Peyer's patch (tissue), 4 donors: ENCODE results near the gene KIF1A. TPM values are rescaled to one million over a fixed set of nuclear protein-coding genes. Genes with fewer than 3 reads are reported as not detected.

ENCODE experiments used
- DNase-seq, 3 donors: peaks; one replicate each; pipeline ENCODE4 v3.0.0-alpha.2; 2017 to 2019
- H3K27ac ChIP-seq, 4 donors: fragments of 200-600 bp; sonication (generic); one replicate each; pipeline ENCODE4 v1.5.1; 2016 to 2019
- H3K27me3 ChIP-seq, 2 donors: fragments of 200-600 bp; sonication (generic); one replicate each; pipeline ENCODE4 v1.5.1; 2019
- H3K36me3 ChIP-seq, 3 donors: fragments of 200-600 bp; sonication (generic); one replicate each; pipeline ENCODE4 v1.5.1; 2016 to 2019
- H3K4me1 ChIP-seq, 4 donors: fragments of 200-600 bp; sonication (generic); one replicate each; pipeline ENCODE4 v1.5.1; 2016 to 2019
- H3K4me3 ChIP-seq, 4 donors: fragments of 200-600 bp; sonication (generic); 1 replicate in 3 of 4; 2 replicates in 1 of 4; pipeline ENCODE4 v1.5.1; 2016 to 2019; ENCODE audit warnings: mild to moderate bottlenecking in 1 of 4
- H3K9me3 ChIP-seq, 4 donors: fragments of 200-600 bp; sonication (generic); one replicate each; pipeline ENCODE4 v1.5.1; 2016 to 2019; ENCODE audit warnings: mild to moderate bottlenecking in 1 of 4
- POLR2A ChIP-seq, 2 donors: fragments of 450-650 bp; IDR thresholded peaks; one replicate each; pipeline ENCODE4 v1.5.1; 2017; ENCODE audit warnings: antibody characterized with exemption in 2 of 2, mild to moderate bottlenecking in 2 of 2, moderate library complexity in 2 of 2
- total RNA-seq, 4 donors: library from RNA; depleted of rRNA; stranded (reverse); fragments of >200 nt; gene quantifications; one replicate each; pipeline ENCODE4 v1.1.0, GENCODE V29; 2016
- TF ChIP-seq, protein P1 (sequence below), 6 experiments: fragments of 450-650 bp in 4 of 6; fragments of 200-600 bp in 2 of 6; sonication (generic) in 1 of 6; IDR thresholded peaks; one replicate each; pipeline ENCODE4 v1.5.1; 2017 to 2019; ENCODE audit warnings: antibody characterized with exemption in 6 of 6, mild to moderate bottlenecking in 3 of 6, moderate library complexity in 1 of 6

The KIF1A gene
- total RNA-seq, 4 donors from 2014 or later = 0.83 to 6.0 (median 2.0) TPM

DNA sequence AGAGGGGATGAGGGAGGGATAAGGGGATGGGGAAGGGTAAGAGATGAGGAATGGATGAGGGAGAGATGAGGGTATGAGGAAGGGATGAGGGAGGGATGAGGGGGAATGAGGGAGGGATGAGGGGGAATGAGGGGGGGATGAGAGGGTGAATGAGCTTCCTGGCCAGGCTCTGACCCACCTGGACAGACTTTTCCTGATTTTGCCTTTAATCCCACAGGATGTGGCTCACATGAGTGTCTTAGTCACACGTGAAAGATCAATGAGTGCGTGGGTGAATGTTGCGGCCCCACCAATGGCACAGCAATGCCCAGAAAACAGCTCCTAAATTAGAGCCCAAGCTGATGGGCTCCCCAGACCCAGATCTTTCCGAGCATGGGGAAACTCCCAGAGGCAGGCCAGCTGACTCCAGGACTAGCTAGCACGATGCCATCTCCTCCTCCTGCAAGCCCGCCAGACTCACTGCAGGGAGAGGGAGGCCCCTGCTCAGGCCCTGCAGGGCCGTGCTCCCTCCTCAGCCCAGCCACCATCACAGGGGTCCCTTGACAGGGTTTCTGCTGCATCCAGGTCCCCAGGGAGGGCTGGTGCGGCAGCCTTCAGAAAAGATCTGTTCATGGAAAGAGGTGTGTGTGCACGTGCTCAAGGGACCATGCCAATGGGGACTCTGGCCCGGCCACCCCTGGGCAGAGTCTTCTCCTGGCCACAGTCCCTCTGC is 87.0 kb downstream of the KIF1A start:
- Histone ChIP-seq H3K27ac (no peak overlapping the region), H3K27me3 (no peaks in the 10 kb centered on the region), H3K9me3 (no peaks in the 10 kb centered on the region), H3K36me3 (no peaks in the 10 kb centered on the region), H3K4me3 (no peak overlapping the region), H3K4me1 (no peaks in the 10 kb centered on the region)
- no peak for DNase-seq
- TF ChIP-seq, protein P1, sequence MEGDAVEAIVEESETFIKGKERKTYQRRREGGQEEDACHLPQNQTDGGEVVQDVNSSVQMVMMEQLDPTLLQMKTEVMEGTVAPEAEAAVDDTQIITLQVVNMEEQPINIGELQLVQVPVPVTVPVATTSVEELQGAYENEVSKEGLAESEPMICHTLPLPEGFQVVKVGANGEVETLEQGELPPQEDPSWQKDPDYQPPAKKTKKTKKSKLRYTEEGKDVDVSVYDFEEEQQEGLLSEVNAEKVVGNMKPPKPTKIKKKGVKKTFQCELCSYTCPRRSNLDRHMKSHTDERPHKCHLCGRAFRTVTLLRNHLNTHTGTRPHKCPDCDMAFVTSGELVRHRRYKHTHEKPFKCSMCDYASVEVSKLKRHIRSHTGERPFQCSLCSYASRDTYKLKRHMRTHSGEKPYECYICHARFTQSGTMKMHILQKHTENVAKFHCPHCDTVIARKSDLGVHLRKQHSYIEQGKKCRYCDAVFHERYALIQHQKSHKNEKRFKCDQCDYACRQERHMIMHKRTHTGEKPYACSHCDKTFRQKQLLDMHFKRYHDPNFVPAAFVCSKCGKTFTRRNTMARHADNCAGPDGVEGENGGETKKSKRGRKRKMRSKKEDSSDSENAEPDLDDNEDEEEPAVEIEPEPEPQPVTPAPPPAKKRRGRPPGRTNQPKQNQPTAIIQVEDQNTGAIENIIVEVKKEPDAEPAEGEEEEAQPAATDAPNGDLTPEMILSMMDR (IDR thresholded peaks at IDR 0.05) = no peak
- TF ChIP-seq POLR2A (IDR thresholded peaks at IDR 0.05) = no peak

DNA sequence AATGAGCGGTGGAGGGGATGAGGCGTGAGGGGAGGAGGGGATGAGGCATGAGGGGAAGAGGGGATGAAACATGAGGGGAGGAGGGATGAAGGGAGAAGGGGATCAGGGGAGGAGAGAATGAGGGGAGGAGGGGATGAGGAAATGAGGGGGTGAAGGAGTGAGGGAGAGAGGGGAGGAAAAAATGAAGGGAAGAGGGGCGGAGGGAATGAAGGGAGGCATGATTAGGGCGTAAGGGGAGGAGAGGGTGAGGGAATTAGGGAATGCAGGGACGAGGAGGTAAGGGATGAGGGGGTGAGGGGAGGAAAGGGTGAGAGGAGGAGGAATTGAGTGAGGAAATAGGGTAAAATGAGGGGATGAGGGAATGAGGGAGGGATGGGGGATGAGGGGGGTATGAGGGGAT is 87.8 kb downstream of the KIF1A start:
- H3K36me3 ChIP-seq = no peaks in the 10 kb centered on the region
- no peak overlapping the region for H3K27ac ChIP-seq
- H3K27me3 ChIP-seq = no peaks in the 10 kb centered on the region
- DNase-seq = no peak
- H3K4me3 ChIP-seq = no peak overlapping the region
- H3K9me3 ChIP-seq = no peaks in the 10 kb centered on the region
- no peak for TF ChIP-seq POLR2A (IDR thresholded peaks at IDR 0.05)
- TF ChIP-seq, protein P1 (IDR thresholded peaks at IDR 0.05) = no peak
- no peaks in the 10 kb centered on the region for H3K4me1 ChIP-seq

DNA sequence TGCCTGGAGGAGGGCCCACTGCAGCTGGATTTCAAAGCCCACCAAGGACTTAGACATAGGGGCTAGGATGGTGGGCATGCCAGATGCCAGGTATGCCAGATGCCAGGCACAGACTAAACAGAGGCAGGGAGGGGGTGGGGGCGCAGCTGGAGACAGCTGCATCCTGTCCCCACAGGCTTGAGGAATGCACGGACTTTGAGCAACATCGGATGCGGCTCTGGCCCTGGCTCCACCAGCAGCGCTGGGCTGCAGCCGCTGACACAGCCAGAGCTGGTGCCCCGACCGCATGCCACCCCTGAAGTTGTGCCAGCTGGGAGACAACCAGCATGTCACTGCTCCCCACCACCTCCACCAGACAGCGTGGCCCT is 88.9 kb downstream of the KIF1A start:
- Histone ChIP-seq H3K4me3 (no peak overlapping the region), H3K27me3 (no peaks in the 10 kb centered on the region), H3K27ac (no peak overlapping the region), H3K4me1 (no peaks in the 10 kb centered on the region), H3K36me3 (no peaks in the 10 kb centered on the region), H3K9me3 (no peaks in the 10 kb centered on the region)
- no peak for TF ChIP-seq POLR2A (IDR thresholded peaks at IDR 0.05)
- TF ChIP-seq, protein P1 (IDR thresholded peaks at IDR 0.05) = no peak
- no peak for DNase-seq

DNA sequence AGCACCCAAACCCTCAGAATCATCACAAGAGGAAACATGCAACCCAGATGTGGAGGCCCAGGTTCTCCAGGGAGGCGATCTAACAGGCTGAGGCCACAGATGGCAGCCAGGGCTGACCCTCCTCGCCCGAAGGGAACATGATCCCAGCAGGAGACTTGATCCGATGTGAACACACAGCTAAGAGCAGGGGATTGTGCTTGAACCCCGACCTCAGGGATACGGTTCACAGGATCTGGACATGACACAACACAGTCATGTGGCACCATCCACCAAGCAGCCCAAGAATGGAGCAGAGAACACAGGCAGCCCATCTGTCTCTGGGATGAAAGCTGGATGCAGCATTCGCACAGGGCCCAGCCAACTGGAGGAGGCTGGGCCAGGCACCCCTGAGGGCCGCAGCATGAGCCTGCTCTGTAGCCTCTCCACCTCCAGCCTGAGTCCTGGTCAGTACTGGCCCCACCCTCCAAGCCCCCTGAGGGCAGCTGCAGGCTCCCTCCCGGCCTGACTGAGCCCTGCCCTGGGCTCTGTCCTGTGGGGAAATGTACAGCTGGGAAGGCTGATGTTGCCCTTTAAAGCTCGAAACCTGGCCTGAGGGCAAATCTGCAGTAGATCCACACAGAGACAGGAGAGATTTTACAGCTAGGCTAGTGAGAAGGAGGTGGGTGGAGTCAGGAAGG is 89.4 kb downstream of the KIF1A start:
- H3K36me3 ChIP-seq = no peaks in the 10 kb centered on the region
- no peaks in the 10 kb centered on the region for H3K9me3 ChIP-seq
- no peak for DNase-seq
- TF ChIP-seq POLR2A (IDR thresholded peaks at IDR 0.05) = no peak
- TF ChIP-seq, protein P1 (IDR thresholded peaks at IDR 0.05) = no peak
- no peak overlapping the region for H3K4me3 ChIP-seq
- no peak overlapping the region for H3K27ac ChIP-seq
- H3K4me1 ChIP-seq = no peaks in the 10 kb centered on the region
- no peaks in the 10 kb centered on the region for H3K27me3 ChIP-seq

DNA sequence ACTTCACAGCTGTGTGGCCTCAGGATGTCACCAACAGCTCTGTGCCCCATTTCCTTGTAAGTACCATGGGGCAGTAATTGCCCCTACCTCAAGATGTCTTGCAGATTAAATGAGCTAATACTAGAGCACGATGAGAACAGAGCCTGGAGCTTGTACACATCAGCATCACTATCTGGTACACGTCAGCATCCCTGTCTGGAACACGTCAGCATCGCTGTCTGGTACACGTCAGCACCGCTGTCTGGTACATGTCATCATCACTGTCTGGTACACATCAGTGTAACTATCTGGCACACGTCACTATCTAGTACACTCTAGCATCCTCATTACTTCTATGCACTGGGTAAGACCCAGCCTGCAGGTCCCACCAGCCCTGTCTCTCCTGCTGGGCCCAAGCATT is 91.2 kb downstream of the KIF1A start:
- no peaks in the 10 kb centered on the region for H3K27me3 ChIP-seq
- TF ChIP-seq, protein P1 (IDR thresholded peaks at IDR 0.05) = no peak
- no peak for TF ChIP-seq POLR2A (IDR thresholded peaks at IDR 0.05)
- DNase-seq = no peak
- no peak overlapping the region for H3K27ac ChIP-seq
- H3K4me1 ChIP-seq = no peaks in the 10 kb centered on the region
- H3K9me3 ChIP-seq = no peaks in the 10 kb centered on the region
- H3K4me3 ChIP-seq = no peak overlapping the region
- H3K36me3 ChIP-seq = no peaks in the 10 kb centered on the region
